NCI-H1048 (cell line): Measurements from ENCODE around the gene ECE1.

Source experiments
- DNase-seq: peaks from one replicate; lab custom pipeline; 2025; lab: John Stamatoyannopoulos, UW

The ECE1 gene

DNA sequence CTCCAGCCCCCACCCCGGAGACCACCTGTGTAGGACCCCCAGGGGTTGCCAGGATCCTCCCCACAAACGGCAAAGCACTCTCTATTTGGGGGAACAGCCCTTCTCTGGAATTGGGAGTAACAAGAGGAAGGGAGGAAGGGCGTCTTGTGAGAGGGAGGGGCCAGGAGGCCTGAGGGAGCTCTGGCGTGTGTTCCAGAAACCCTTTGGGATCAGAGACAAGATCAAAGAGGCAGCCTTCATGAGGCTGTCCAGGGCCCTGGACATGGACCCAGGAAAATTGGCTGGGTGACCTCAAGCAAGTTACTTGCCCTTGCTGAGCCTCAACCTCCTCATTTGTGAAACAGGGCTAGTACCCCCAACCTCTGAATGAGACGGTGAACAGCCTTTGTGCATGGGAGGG, 18.1 kb upstream of the ECE1 start:
- DNase-seq, result no peak

- DNase-seq, result no peak
These were observed 17.5 kb upstream of the ECE1 start for GRCh38 chr1:21307663-21308305.

GRCh38 chr1:21307210-21307609, 16.9 kb upstream of the ECE1 start:
- DNase-seq, result no peak

DNA sequence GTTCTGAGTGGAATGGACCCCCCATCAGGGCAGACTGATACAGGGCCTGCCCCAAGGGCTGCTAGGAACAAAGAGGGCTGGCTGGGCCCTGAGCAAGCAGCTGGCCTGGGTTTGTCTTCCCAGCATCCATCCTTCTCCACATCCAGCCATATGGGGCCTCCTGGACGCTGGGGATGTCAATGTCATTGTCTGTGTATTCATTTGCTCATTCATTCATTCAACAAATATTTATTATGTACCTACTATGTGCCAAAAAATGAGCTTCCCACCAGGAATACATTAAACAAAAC, 15.6 kb upstream of the ECE1 start:
- no peak for DNase-seq

- DNase-seq, result no peak
These were observed 15.1 kb upstream of the ECE1 start for GRCh38 chr1:21305155-21305899.

DNA sequence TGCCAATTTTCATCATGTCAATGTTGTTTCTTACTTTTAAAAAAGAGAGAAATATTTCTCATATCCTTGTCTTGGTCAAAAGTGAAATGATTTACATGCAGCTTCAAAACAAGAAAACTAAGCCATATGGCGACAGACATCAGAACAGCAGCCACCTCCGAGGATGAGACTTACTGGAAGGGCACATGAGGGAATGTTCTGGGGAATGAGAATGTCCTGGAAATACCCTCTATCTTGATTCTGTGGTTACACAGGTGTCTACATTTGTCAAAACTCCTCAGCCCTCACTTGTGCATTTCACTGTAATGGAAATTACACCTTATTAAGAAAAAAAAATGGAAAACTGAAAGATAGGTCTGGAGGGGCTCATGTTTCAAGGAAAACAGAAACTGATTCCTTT, 14.2 kb upstream of the ECE1 start:
- DNase-seq, result no peak

DNA sequence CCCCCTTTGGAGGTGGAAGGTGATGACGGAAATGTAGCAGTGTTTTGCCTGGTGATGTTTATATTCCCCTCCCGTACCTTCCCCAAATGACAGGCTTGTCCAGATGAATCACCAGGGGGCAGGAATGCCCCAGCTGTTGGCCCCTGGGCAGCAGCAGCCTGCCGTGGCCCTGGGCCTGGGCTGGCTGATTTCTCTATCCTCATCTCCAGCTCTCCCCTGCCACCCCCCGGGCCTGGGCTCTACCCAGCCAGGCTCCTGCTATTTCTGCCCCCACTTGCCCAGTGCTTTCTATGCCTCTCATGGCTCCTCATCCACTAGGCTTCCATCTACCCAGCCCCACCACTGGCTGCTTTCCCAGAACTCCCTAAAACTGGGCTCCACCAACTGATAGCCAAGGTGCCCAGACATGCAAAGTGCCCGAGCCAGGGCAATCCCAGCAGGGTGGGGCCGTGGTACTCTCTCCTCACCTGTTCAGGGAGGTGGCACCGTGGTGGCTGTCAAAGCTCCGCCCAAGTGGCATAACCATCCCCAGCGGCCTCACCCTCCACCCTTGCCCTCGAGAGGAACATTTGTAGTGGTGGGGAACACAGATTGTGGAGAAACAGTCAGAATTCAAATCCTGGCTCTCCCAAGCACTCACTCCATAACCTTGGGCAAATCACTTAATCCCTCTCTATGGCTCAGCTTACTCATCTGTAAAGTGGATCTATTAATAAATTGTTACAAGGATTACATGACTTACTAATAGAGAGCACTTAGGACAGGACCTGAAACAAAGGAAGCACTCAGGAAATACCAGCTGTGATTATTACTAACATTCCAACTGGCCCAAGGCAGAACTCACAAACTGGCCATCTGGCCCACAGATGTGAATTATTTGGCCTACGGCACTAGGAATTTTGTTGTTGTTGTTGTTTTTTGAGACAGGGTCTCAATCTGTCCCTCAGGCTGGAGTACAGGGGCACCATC, 12.8 kb upstream of the ECE1 start:
- DNase-seq, result no peak

GRCh38 chr1:21301794-21302440, 11.7 kb upstream of the ECE1 start:
- no peak for DNase-seq

DNA sequence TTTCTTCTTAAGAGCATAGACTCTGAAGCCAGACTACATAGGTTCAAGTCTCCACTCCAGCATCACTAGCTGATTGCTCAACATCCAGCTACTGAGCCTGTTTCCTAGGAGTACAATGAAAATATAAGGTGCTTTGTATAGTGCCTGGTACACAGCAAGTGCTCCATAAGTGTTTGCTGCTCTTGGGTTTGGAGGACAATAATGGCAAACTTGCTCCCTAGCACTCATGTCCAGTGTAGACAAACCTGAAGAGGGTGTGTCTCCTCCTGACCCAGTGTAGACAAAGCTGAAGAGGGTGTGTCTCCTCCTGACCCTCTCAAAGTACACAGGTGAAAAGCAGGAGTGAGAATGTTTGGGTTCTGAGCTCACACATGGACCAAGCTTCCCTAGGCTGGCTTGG, 10.5 kb upstream of the ECE1 start:
- no peak for DNase-seq

DNA sequence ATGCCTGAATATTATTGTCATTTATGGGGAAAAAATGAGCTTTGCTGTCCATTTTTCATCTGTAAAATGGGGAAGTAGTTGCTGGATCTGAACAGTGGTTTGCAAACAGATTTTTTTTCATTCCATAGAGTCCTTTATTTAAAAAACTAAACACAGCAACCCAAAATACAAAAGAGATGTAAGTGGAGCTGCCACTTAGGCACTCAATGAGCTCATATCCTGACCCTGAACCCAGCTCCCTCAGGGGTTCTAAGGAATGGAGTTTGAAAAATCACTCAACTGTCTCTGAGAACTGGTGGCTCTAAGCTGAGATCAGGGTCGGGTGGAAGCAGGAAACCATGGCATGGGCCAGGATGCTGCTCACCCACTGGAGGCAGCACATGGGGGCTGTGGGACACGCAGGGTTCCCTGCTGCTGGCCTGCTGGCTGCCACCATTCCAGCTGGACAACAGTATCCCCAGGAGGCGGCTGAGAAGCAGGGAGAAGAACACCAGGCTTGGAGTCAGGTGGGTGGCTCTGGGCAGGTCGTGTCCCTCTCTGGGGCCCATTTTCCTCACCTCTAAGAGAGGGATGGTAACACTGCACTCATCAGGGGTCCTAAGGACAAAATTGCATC, 9.6 kb upstream of the ECE1 start:
- no peak for DNase-seq

- no peak for DNase-seq
These were observed 8.7 kb upstream of the ECE1 start for GRCh38 chr1:21298981-21299391.

GRCh38 chr1:21297975-21298374, 7.7 kb upstream of the ECE1 start:
- DNase-seq, result no peak

GRCh38 chr1:21296509-21297354, 6.5 kb upstream of the ECE1 start:
- no peak for DNase-seq

- DNase-seq, result no peak
These were observed 5.3 kb upstream of the ECE1 start for GRCh38 chr1:21295545-21295944.

- no peak for DNase-seq
These were observed 4.7 kb upstream of the ECE1 start for GRCh38 chr1:21295002-21295401.

DNA sequence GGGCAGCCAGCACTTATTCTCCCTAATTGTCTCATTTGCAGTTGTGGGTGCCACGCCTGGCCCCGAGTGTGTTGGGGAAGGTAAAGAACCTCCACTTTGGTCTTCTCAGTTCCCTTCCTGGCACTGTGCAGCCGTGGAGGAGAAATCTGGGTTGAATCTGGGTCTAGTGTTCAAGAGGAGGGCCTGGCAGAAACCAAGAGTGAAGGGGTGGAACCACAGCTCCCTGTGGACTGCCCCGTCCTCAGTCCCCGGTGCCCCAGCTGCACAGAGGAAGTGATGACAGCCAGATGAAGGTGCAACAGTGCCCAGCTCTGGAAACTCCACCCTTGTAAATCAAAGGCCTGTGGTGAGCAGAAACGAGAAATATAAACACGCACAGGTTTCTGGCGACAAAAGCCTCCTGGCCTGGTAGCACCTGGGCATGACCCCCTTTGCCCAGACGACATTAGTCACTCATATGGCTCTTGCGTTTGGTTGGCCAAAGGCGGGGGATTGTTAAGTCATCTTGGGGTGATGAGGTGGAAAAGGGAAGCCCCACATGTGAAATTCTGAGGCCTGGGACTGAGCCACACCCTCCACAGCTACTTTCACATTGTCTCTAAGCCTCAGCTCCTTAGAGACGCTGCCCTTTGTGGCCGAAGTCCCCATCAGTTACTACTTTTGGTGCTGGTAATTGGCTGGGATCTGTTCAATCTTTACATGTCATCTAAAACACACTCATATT, 4.2 kb upstream of the ECE1 start:
- DNase-seq, result no peak

- DNase-seq, result no peak
These were observed 3.4 kb upstream of the ECE1 start for GRCh38 chr1:21293537-21294265.

GRCh38 chr1:21292984-21293536, 2.8 kb upstream of the ECE1 start:
- DNase-seq, result no peak

GRCh38 chr1:21292503-21292983, 2.3 kb upstream of the ECE1 start:
- DNase-seq, result no peak
